Measurements from ENCODE around the gene IGF2BP2. TPM values are rescaled to one million over a fixed set of nuclear protein-coding genes. Genes with fewer than 3 reads are reported as not detected.
"Not testable (repeated sequence)": the region's sequence is repeated elsewhere in the genome, so short reads cannot be mapped to it uniquely, and the experiment has no call there.

Gene IGF2BP2
- total RNA-seq, 1 donor from 2014 or later = 60.9 TPM

DNA sequence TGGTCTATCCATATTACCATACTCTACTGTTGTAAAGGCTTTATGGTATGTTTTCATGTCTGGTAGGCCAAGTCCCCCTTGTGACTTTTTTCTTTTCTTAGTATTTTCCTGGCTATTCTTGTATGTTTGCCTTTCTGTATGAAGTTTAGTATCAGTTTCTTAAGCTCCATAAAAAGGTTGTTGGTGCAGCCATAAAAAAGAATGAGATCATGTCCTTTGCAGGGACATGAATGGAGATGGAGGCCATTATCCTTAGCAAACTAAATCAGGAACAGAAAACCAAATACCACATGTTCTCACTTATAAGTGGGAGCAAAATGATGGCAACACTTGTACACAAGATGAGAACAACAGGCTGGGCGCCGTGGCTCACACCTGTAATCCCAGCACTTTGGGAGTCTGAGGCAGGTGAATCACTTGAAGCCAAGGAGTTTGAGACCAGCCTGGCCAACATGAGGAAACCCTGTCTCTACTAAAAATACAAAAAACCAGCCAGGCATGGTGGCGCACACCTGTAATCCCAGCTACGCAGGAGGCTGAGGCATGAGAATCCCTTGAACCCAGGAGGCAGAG, 13.7 kb upstream of the IGF2BP2 start:
- DNase-seq (ENCODE audit: low spot score) = not testable (repeated sequence)

DNA sequence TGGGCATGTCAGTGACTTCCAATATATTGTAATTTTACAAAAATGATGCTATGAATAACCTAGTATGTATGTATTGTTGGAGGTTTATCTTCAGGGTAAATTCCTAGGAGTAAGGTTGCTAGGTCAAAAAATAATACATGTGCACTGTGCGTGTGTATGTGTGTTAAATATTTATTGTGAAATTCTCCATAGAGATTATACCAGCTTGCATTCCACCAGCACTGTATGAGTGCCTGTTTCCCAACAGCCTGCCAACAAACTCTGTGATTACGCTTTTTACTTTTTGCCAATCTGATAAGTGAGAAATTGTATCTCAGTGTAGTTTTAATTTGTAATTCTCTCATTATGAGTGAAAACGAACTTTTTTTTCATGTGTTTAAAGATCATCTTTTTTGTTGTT, 12.6 kb upstream of the IGF2BP2 start:
- DNase-seq (ENCODE audit: low spot score) = no peak

DNA sequence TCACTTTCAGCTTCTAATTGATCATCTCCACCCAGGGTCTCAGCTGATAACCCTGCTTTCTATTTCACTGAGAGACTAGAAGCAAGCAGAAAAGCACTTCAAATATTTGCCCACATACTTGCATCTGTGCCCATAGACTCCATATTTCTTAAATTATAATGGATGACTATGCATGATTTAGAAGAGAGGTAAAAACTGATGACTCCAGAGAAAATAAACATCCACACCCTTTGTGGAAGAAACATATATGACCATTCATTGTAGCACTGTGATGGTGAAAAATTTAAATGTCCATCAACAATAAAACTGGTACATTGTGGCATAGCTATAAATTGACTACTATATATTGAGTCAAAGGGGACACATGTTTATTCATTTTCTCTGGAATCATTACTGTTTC, 7.1 kb upstream of the IGF2BP2 start:
- DNase-seq (ENCODE audit: low spot score) = no peak

DNA sequence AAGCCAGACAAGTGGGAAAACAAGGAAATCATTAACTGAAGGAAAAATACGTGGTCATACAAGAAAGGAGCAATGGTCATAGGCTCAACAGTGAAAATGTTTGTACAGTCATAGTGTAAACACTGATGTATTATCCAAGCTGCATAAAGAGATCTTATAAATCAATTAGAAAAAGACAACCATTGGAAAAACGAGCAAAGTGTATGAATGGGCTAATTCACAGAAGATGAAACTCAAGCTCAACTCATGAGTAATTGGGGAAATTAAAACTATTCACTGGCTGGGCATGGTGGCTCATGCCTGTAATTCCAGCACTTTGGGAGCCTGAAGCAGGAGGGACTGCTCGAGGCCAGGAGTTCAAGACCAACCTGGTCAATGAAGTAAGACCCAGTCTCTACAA, 6.4 kb upstream of the IGF2BP2 start:
- no peak for DNase-seq (ENCODE audit: low spot score)

DNA sequence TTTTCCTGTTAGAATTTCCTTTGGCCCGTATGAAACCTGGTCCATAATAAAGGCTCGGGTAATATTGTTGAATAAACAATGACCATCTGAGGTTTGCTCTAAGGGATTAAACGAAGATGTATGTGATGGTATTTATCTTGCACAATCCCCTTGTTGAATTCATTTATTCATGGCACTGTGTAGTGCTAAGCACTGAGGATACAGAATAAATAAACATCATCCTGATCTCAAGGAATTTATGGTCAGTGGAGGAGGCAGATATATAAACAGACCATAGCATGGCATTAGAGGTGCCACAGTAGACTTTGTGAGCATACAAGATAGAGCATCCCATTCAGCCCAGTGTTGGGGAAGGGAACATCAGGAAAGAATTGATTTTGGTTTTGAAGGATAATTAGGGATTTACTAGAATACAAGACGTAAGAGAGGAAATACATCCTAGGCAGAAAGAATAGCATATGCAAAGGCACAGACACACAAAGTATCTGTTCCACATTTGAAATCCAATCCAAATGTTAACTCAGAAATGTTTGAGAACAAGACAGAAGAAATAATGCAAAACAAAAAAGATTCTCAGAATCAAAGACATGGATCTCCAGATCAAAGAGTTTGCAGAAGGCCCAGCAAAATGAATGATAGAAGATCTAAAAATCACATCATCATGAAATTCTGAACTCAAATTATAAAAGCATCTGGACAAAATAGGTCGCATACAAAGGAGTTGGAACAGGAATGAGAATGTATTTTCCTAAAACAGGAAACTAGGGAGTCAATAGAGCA, 5.4 kb upstream of the IGF2BP2 start:
- no peak for DNase-seq (ENCODE audit: low spot score)

DNA sequence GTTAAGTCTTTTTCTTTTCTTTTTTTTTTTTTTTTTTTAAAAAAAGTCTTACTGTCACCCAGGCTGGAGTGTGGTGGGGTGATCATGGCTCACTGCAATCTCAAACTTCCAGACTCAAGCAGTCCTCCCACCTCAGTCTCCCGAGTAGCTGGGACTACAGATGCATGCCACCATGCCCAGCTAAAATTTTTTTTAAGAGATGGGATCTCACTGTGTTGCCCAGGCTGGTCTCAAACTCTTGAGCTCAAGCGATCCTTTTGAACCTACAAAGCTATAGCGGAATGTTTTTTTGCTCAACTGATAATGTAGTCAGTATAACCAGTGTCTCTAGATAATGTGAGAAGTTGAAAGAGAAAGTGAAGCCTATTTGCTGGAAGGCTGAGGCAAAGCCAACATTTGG, 3.9 kb upstream of the IGF2BP2 start:
- DNase-seq (ENCODE audit: low spot score) = no peak

DNA sequence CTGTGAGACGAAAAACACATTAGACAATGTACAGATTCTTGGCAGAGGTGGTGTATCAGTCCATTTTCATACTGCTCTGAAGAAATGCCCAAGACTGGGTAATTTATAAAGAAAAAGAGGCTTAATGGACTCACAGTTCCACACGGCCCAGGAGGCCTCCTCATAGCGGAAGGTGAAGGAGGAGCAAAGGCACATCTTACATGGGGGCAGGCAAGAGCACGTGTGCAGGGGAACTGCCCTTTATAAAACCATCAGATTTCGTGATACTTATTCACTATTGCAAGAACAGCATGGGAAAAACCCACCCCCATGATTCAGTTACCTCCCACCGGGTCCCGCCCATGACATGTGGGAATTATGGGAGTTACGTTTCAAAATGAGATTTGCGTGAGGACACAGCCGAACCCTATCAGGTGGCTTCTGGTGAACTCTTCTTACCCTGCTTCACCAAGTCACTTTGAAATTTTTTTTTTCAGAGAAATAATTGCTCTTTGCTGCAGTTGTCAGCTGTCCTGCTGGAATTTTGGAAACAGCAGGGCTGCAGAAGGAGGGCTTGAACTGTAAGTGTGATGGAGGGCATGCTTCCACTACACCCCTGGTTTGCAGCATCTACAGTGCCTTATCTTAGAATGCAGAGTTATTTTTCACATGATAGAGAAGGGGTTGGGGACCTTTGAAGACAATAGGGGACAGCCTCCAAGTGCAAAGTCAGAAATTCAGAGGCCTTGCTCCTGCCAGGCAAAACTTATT, 2.9 kb upstream of the IGF2BP2 start:
- DNase-seq (ENCODE audit: low spot score) = no peak

DNA sequence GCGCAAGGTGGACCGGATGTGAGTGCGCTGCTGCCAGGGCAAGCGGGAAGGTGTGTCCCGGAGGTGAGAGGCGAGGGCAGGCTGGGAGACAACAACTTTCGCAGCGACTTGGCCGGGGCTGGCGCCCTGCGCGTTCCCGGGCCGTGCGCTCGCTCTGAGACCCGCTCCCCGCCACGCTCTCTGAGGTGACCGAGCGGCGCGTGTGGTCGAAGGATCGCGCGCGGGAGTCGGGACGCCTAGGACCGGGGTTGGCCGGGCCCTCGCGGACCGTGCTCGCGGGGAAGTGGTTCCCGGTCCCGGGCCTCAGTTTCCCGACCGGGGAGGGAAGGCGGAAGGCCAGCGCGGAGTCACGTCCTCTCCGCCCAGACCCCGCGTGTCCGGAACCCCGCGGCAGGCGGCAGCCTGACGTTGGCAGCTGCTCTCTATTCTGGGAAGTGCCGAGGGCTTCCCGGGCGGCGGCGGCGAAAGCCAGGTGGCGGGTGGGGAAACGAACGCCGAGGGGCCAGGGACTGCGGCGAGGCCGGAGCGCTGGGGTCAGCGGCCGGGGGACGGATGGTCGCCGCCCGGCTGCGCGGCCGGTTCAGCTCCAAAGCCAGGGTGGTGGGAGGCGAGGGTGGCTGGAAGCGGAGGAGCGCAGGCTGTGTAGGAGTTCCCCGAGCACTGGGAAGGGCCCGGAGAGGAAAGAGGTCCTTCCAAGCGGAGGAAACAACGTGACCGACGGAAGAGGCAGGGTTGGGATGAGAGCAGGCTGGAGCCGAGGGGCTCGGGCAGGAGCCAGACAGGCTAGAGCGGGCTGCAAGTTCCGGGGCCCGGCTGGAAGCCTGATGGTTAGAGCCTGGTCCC, 1.0 kb upstream of the IGF2BP2 start:
- DNase-seq (ENCODE audit: low spot score) = peak; percentile 52

DNA sequence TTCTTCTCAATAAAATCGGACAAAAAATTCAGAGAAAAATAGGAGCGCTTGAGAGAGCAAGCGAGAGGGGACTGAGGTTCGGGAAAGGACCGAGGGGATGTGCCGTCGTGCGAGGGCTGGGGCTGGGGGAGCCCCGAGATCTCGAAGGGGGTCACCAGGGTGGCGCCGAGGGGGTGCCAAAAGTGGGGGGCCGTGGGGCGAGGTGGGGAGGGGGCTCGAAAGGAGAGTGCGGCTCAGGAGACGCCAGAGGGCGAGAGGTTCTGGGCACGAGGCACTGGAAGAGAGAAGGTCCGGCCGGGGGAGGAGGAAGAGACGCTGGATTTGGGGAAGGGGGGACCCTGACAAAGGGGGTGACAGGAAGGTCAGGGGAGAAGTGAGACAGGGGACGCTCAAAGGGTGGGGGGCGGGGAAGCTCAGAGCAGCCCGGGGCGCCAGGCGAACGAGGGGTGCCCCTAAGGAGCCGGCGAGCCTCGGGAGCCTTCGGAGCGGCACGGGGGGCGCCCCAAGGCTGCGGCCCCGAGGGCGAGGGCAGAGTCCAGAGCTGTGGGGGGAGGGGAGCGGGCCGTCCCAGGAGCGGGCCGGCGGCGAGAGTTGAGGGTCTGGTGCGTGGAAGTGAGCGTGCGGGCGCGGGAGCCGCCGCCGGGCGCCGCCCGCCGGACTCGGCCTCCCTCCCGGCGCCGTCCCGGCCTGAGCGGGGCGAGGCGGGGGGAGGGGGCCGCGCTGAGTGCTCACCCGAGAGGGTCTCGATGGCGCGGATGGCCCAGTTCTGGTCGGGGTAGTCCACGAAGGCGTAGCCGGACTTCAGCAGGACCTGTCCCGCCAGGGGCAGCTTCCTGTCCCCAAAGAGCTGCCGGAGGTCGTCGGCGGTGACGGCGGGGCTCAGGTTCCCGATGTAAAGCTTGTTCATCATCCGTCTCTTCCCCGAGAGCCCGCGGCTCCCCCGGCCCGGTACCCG, 514 bp downstream of the IGF2BP2 start:
- DNase-seq (ENCODE audit: low spot score) = peak; percentile 44

DNA sequence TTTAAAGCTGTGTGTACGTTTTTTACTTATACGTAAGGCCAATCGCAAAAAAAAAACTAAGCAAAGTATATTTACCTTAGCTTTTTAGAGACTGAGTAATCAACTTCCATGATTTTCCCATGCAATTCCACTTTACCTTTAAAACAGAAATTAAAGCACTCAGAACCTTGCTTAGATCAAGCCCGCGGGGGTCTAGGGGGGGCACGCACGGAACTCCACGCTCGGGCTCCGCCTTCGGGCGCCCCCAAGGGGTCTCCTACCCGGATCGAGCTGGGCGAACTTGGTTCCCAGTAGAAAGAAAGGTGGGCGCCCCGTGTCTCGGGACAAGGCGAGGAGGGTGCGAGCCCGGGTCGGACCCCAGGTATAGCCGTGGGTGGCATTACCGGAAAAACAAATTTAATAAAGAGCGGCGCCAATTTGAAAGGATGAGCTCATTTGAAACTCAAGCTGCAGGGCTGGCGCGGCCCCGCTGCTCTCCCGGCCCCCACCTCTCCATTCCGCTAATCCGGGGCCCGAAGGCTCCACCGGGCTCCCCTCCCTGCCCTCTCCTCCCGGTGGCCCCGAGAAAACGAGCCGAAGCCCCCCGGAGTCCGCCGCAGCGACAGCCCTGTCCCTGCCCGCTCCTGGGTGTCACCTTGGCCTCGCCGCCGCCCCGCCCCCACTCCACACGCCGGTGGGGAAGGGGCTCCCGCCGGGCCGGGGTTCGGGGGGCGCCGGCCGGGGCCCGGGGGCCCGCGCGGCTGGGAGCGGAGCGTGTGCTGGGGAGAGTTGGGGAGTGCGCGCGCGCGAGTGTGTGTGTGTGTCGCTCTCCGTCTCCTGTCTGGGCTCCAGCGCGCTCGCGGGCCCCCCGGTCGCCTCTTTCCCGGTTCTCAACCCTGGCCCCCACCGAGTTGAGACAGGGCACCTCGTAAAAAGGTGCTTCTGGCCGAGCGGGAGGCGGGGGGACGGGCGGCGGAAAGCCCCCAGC, 1.5 kb downstream of the IGF2BP2 start:
- peak; percentile 66 for DNase-seq (ENCODE audit: low spot score)

DNA sequence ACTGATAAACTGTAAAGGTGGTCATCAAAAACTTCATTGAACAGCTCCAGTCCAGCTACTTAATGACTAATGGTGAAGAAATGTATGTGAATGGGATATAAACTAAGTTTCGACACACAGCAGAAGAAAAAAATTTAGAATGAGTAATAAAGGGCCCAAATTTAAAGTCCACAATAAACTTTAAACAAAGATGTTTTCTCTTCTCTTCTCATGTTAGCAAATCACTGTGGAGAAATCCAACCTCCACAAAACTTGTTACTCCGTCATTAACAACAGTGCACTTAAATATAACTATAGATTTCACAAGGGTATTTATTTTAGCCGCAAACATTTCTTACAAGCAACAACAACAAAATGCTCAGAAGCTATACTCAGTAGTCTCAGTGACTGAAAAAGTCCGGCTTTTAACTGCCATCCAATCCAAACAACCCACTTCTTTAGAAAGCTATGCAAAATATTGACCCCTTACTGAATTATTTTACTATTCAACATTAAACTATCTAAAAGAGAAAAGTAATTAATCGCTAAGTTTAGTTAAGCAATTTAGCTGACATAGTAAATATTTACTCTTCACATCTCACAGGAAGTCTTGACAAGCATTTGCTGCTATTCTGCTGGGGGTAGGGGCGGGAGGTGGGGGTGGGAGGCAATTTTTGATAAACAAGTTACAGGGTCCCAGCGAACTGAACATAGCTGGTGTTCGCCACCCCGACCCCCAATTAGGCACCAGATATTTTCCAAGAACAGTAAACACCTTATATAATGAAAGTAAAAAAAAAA, 2.4 kb downstream of the IGF2BP2 start:
- DNase-seq (ENCODE audit: low spot score) = peak; percentile 43

DNA sequence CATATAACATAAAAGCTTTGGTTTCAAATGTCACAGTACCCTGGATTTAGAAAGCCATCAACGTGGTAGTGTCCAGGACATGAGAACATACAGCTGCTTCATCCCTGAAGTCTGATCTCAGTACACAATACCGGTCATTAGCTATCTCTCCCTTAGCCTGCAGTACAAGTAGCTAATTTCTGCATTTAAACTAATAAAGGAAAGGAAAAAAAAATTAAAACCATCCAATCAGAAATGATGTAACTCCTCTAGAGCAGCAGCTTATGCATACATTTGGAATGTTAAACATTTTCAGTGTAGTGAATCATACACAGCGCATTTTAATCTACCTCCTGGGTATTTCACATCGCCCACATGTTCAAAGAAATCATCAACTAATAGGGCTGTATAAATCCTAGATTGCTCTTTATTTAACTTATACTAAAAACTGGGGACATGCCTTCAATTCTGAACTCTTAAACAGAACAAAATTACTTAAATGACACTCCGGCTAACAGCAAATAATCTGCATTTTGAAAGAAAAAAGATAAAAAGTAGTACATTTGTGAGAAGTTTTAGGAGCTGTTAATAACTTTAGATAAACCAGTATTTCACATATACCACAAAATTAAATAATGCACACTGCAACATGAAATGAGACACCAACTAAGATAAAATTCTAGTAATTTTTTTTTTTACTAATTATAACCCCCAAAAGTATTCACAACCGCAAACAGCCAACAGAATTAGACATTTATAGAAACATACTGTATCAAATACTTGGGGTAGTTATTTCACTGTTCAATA, 3.7 kb downstream of the IGF2BP2 start:
- DNase-seq (ENCODE audit: low spot score) = peak; percentile 78

DNA sequence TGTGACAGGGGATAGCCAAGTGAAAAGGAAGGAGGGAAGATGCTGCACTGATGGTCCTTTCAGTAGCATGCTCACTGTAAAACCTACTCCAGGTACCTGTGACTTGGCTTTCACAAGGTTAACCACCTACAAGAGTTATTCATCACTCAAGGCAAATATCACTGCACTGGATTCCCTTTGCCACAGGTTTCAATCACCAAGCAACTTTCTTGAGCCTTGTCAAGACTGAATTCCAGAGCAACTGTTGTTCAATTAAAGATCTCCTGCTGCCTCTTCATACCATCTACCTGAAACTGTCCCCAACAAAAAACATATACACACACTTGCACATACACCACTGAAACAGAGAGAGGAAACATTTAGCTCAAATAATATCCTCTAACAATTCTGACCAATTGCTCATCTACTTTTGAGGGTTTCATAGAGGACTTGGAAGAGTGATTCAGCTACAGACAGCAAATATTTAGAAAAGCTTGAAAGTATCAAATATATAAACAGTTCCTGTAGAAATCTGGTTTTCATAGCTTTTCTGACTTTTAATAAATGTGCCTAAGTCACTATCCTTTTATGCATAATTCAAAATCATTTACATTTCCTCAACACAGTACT, 6.5 kb downstream of the IGF2BP2 start:
- DNase-seq (ENCODE audit: low spot score) = no peak

DNA sequence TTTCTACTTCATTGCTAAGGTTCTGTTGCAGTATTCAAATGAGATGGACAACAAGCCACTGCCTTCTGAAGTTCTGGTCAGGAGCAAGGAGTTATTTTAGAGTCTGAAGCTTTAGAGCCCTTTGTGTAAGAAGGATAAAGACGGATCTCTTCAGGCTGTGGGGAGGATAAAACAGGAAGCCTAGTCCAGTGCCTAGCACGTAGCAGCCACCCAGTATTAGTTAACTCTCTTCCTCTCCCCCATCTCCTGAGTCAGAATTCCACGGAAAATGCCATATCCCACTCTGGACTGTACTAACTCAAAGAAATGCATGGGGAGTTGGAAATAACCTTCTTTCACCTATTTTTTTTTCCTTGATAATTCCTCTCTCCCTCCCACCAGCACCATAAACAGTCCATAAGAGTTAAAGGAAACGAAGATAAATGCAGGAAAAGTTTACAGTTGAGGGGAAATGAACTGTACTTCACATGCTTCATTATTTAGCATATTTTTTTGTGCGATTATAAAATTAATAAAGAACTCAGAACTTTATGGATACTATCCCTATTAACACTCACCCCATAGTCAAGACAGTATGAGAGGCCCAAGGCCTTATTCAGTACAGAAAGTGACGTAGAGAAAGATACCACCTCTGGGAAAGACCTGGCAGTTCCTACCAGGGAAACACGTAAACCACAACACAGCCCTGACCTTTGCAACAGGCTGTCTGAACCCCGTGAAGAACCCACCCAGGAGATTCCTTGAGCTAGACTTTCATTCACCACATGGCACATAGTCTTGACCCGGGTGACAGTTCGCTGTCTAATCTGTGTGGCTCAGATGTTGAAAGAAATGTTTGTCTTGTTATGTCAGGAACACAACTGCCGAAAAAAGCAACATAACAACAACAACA, 9.2 kb downstream of the IGF2BP2 start:
- DNase-seq (ENCODE audit: low spot score) = peak; percentile 56

DNA sequence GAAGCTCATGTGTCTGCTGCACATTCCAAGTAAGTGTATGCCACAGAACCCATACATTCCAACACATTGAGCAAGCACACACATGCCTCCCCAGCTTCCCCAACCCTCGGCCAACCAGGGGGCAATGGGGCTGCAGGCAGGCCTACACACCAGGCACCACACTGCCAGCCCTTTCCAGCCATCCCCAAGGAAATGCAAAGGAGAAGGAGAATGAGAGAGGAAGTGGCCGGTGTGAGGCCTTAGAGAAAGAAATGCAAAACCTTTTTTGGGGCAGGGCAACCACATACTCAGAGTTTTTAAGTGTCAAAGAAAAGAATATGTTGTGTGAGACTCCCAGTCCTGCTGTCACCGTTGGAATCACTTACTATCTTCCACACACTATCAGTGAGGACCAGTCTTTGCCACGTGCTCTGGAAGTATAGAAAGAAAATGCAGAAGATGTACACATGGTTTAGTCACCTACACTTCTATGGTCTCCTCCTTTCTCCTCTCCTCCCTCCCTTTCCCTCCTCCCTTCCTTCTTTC, 11.1 kb downstream of the IGF2BP2 start:
- peak; percentile 65 for DNase-seq (ENCODE audit: low spot score)

DNA sequence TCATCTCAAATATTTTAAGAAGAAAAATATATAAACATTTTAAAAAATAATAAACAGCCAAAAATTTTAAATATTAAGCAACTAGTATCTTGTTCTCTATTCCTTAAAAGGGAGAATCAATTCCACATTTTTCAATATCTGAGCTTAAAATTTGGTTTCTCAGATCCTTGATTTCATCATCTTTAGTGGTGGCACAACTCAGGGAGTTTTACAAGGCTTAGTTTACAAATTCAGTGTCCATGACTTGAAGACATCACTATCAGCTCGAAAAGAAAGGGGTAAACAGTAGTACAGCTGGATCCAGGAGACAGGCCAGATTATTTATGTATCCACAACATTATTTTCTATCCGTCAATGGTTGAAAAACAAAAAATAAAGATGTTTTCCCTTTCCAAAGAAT, 11.6 kb downstream of the IGF2BP2 start:
- DNase-seq (ENCODE audit: low spot score) = no peak
